Nephron progenitor cell (in vitro differentiated cells): ENCODE data around the gene MRPS23.

Source experiments
- DNase-seq: peaks from one replicate; pipeline ENCODE4 v3.0.0; 2021
- H3K27ac Mint-ChIP-seq: 2 replicates; pipeline ENCODE4 v1.8.0; 2021; ENCODE audit warnings: mild to moderate bottlenecking, moderate library complexity, mixed read lengths
- H3K27me3 Mint-ChIP-seq: 2 replicates; pipeline ENCODE4 v1.8.0; 2021; ENCODE audit warnings: mild to moderate bottlenecking, low read depth, mixed read lengths; ENCODE audit not compliant: poor library complexity
- H3K36me3 Mint-ChIP-seq: 2 replicates; pipeline ENCODE4 v1.8.0; 2021; ENCODE audit warnings: low read depth, mixed read lengths
- H3K4me1 Mint-ChIP-seq: 2 replicates; pipeline ENCODE4 v1.8.0; 2021; ENCODE audit warnings: mixed read lengths
- H3K4me3 Mint-ChIP-seq: 2 replicates; pipeline ENCODE4 v1.8.0; 2021; ENCODE audit warnings: mild to moderate bottlenecking, moderate library complexity, mixed read lengths
- H3K9me3 Mint-ChIP-seq: 2 replicates; pipeline ENCODE4 v1.8.0; 2021; ENCODE audit warnings: mild to moderate bottlenecking, moderate library complexity, mixed read lengths
- TF ChIP-seq, protein P1 (sequence below): fragments of 200-600 bp; sonication (generic); IDR thresholded peaks from 2 replicates; pipeline ENCODE4 v1.5.0; 2021; ENCODE audit warnings: antibody characterized with exemption

MRPS23 gene

DNA sequence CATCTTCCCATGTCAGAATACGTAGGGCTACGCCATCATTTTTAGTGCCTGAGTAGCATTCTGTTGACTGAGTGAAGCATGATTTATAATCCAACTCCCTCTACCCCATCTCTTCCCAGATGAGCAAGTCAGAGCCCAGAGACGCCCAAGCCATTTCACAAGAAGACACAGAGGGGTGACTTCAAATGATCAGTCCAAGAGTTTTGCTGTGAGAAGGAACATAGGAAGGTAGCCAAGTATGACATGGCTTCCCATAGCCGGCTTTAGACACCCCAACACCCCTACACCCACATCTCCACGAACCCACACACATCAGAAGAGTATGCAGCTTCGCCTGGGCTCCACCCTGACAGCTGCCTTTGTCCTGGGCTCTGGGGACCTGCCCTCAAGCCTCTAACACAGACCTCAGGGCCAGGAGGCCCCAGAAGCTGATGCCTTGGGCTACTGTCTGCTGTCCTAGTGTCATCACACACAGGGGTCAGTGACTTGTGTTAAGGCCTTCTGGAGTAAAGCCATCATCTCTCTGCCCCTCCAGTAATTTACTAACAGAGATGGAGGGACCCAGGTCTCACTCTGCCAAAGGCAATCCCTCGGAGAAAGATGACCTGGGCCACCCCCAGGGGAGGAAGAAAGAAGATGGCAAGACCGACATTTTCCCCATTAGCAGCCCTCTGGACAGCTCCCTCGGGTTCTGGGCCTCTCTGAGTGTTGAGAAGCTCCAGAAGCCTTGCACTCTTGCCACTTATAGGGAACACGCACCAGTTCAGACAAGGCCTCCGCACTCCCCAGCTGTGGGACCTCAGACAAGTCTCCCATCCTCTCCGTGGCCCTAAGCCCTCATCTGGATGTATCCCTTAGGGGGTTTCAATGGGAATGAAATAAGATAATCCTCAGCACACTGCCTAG is 38.7 kb upstream of the MRPS23 start:
- TF ChIP-seq, protein P1, sequence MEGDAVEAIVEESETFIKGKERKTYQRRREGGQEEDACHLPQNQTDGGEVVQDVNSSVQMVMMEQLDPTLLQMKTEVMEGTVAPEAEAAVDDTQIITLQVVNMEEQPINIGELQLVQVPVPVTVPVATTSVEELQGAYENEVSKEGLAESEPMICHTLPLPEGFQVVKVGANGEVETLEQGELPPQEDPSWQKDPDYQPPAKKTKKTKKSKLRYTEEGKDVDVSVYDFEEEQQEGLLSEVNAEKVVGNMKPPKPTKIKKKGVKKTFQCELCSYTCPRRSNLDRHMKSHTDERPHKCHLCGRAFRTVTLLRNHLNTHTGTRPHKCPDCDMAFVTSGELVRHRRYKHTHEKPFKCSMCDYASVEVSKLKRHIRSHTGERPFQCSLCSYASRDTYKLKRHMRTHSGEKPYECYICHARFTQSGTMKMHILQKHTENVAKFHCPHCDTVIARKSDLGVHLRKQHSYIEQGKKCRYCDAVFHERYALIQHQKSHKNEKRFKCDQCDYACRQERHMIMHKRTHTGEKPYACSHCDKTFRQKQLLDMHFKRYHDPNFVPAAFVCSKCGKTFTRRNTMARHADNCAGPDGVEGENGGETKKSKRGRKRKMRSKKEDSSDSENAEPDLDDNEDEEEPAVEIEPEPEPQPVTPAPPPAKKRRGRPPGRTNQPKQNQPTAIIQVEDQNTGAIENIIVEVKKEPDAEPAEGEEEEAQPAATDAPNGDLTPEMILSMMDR: no peak
- H3K27me3 Mint-ChIP-seq: peaks cover 4% of the 10 kb centered on the region

DNA sequence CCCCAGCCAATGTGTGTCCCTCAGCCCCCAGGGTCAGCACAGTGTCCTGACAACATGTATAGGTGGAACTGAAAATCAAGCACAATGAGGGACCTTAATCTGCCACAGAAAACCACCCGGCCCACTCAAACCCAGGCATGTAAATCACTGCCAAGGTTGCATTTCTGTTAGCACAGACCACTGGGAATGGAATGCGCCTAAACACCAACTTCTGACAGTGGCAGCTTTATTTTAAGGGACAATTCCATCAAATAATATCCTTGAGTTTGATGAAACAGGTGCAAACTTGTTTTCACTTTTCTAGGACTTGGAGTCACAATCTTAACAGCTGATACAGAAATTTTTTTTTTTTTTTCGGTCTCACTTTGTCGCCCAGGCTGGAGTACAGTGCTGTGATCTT is 37.3 kb upstream of the MRPS23 start:
- Mint-ChIP-seq H3K4me1 (peaks cover 56% of the 10 kb centered on the region), H3K27me3 (peaks cover 4% of the 10 kb centered on the region), H3K4me3 (no peak overlapping the region), H3K27ac (no peak overlapping the region), H3K36me3 (peaks cover 25% of the 10 kb centered on the region), H3K9me3 (peaks cover 10% of the 10 kb centered on the region)
- TF ChIP-seq, protein P1: no peak
- DNase-seq: no peak

More for the DNA sequence above, 38.7 kb upstream of the MRPS23 start:
- Mint-ChIP-seq H3K36me3 (peaks cover 12% of the 10 kb centered on the region), H3K9me3 (no peaks in the 10 kb centered on the region), H3K27ac (no peak overlapping the region), H3K4me3 (no peak overlapping the region), H3K4me1 (peaks cover 59% of the 10 kb centered on the region)
- no peak for DNase-seq

DNA sequence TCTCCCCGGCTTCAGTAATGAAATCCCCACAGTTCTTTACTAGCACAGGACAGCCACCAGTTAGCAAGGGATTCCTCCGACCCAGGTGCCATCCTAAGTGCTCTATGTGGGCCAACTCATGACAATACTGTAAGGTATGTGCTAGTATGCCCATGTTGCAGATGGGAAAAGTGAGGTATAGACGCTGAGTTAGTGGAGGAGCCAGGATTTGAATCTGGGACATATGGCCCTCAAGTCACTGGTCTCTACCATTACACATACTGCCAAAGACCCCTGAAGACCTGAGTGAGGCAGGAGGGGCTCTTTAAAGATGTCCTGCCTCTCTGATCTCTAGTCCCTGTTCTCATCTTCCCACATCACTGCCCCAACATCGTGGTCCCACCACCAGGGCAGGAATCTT is 36.2 kb upstream of the MRPS23 start:
- DNase-seq: no peak
- Mint-ChIP-seq H3K36me3 (peaks cover 25% of the 10 kb centered on the region), H3K4me3 (no peak overlapping the region), H3K9me3 (peaks cover 10% of the 10 kb centered on the region), H3K4me1 (peaks cover 56% of the 10 kb centered on the region), H3K27me3 (peaks cover 1% of the 10 kb centered on the region), H3K27ac (no peak overlapping the region)
- TF ChIP-seq, protein P1: no peak

DNA sequence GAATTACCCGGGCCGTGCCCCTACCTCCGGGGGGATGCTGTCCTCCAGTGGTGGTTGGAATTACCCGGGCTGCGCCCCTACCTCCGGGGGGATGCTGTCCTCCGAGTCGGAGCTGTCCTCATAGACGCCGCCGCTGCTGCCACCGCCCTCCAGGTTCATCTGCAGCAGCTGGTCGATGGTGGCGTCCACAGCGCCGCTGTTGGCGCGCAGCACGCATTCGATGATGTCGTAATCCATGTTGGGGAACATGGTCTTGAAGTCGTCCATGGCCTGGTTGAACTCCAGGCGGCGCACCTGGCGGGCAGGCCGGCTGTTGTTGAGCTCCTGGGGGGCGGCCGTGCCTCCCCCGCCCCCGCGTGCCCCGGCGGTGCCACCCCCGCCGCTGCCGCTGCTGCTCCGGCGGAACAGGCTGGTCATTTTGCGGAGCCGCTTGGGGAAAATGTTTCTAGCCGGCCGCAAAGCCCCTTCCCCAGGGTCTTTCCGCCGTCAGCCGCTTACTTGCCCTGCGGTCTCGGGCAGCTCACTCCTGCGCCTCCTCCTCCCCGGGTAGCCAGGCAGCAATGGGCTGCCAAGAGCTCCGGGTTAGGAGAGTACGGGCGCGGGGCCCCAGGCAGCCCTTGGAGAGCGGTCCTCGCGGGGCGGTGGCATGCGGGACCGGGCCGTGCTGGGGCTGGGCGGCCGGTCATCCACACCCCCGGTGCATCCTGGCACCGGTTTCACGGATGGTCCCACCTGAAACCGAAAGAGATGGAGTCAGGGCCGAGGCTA is 35.5 kb upstream of the MRPS23 start:
- Mint-ChIP-seq H3K36me3 (peaks cover 25% of the 10 kb centered on the region), H3K9me3 (peaks cover 10% of the 10 kb centered on the region), H3K27me3 (no peaks in the 10 kb centered on the region), H3K4me1 (peaks cover 56% of the 10 kb centered on the region), H3K4me3 (no peak overlapping the region), H3K27ac (no peak overlapping the region)
- TF ChIP-seq, protein P1: no peak
- DNase-seq: no peak

DNA sequence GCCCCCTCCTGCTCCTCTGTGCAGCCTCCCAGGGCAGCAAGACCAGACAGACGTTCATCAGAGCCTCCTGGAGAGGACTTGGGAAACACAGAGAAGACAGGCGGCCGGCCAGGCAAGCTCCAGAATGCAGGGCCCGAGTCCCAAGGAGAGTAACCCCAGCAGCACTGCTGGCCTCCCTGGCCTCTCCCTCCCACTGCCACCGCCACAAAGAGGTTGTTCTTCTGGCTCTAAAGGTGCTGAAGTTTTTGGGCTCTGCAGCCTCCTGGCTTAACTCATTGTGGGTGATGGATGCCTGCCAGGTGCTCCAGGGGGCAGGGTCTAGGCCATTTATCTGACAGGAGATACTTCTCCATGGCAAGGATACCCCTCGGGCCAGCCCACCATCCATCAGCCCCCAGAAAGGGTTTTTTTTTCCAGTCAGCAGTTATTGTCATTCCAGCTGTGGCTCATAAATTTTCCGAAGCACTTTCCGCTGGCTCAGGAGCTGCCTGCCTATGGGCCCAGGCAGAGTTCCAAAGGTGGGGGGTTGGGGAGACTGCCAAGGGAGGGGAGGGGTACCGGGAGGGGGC is 32.0 kb upstream of the MRPS23 start:
- Mint-ChIP-seq H3K27me3 (no peaks in the 10 kb centered on the region), H3K4me1 (peaks cover 63% of the 10 kb centered on the region), H3K36me3 (peaks cover 29% of the 10 kb centered on the region), H3K4me3 (no peak overlapping the region), H3K27ac (peak overlapping the region; percentile 87), H3K9me3 (peaks cover 10% of the 10 kb centered on the region)
- TF ChIP-seq, protein P1: no peak
- peak; percentile 56 for DNase-seq
